Right kidney (tissue), 1 donor: ENCODE measurements around the gene MMAB.
"Not testable (repeated sequence)": the region's sequence is repeated elsewhere in the genome, so short reads cannot be mapped to it uniquely, and the experiment has no call there.

ENCODE experiments used
- DNase-seq: peaks from one replicate; pipeline ENCODE4 v3.0.0-alpha.2; 2016

Gene MMAB

GRCh38 chr12:109605016-109605415 is 31.7 kb upstream of the MMAB start:
- no peak for DNase-seq

- DNase-seq, result no peak
These were observed 30.9 kb upstream of the MMAB start for GRCh38 chr12:109604132-109604585.

- not testable (repeated sequence) for DNase-seq
These were observed 28.8 kb upstream of the MMAB start for GRCh38 chr12:109602132-109602531.

- no peak for DNase-seq
These were observed 28.3 kb upstream of the MMAB start for GRCh38 chr12:109601557-109601956.

- DNase-seq, result no peak
These were observed 27.7 kb upstream of the MMAB start for GRCh38 chr12:109600995-109601394.

GRCh38 chr12:109600481-109600880 is 27.2 kb upstream of the MMAB start:
- no peak for DNase-seq

- no peak for DNase-seq
These were observed 25.8 kb upstream of the MMAB start for GRCh38 chr12:109599087-109599486.

- DNase-seq, result no peak
These were observed 25.1 kb upstream of the MMAB start for GRCh38 chr12:109598428-109598854.

- peak; percentile 73 for DNase-seq
These were observed 24.6 kb upstream of the MMAB start for GRCh38 chr12:109597795-109598427.

GRCh38 chr12:109597414-109597794 is 24.1 kb upstream of the MMAB start:
- DNase-seq, result no peak

GRCh38 chr12:109596418-109597244 is 23.3 kb upstream of the MMAB start:
- no peak for DNase-seq

GRCh38 chr12:109595321-109595902 is 22.1 kb upstream of the MMAB start:
- DNase-seq, result no peak

- no peak for DNase-seq
These were observed 21.4 kb upstream of the MMAB start for GRCh38 chr12:109594556-109595317.

- no peak for DNase-seq
These were observed 19.6 kb upstream of the MMAB start for GRCh38 chr12:109592905-109593272.

GRCh38 chr12:109592195-109592904 is 19.0 kb upstream of the MMAB start:
- no peak for DNase-seq

- no peak for DNase-seq
These were observed 17.7 kb upstream of the MMAB start for GRCh38 chr12:109591041-109591440.

- no peak for DNase-seq
These were observed 17.3 kb upstream of the MMAB start for GRCh38 chr12:109590566-109590965.

GRCh38 chr12:109589691-109590245 is 16.5 kb upstream of the MMAB start:
- no peak for DNase-seq

- no peak for DNase-seq
These were observed 15.9 kb upstream of the MMAB start for GRCh38 chr12:109589240-109589590.

- no peak for DNase-seq
These were observed 15.3 kb upstream of the MMAB start for GRCh38 chr12:109588461-109589239.

- DNase-seq, result no peak
These were observed 14.6 kb upstream of the MMAB start for GRCh38 chr12:109587921-109588320.
